GM18868 (cell line): ENCODE data around the gene ZNF792.
"Not testable (repeated sequence)": the region's sequence is repeated elsewhere in the genome, so short reads cannot be mapped to it uniquely, and the experiment has no call there.

Experiments
- ATAC-seq: cut with Tn5 transposase; IDR thresholded peaks from one replicate; pipeline ENCODE4 v1.9.1; 2021; ENCODE audit warnings: mild to moderate bottlenecking, moderate library complexity; ENCODE audit not compliant: unreplicated experiment

Gene ZNF792

DNA sequence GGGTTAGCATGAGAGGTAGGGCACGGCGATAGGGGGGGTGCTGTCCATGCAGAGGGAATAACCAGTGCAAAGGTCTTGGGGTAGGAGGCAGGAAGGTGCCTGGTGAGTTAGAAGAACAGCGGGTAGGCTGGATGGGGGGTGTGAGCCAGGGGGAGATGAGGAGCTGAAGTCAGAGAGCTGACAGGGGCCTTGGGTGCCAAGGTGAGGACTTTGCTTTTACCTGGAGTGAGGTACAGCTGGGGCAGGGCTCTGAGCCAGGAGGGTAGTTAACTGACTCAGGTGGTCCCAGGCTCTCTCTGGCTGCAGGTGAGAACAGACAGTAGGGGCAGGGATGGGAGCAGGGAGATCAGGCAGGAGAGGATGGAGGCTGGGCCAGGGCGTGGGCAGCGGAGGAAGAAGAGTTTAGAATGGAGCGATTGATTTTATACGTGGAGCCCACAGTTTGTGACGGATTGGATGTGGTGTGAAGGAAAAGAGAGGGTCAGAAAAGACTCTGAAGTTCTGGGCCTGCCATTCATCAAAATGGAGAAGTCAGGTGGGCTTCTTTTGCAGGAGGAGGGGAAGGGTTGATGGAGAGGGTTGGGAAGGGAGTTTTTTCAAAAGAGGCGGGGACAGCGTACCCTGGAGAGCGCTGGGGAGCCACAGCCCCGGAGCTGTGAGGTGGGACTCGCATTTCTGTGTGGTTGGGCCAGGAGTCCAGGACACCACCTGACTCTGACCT, 34.9 kb upstream of the ZNF792 start:
- ATAC-seq: no peak

DNA sequence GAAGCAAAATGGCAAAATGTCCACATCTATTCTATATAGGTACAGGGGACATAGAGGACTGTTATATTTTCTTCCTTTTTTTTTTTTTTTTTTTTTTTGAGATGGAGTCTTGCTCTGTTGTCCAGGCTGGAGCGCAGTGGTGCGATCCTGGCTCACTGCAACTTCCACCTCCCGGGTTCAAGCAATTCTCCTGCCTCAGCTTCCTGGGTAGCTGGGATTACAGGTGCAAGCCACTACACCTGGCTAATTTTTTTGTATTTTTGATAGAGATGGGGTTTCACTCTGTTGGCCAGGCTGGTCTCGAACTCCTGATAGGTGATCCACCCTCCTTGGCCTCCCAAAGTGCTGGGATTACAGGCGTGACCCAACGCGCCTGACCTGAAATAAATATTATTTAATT, 34.2 kb upstream of the ZNF792 start:
- not testable (repeated sequence) for ATAC-seq

DNA sequence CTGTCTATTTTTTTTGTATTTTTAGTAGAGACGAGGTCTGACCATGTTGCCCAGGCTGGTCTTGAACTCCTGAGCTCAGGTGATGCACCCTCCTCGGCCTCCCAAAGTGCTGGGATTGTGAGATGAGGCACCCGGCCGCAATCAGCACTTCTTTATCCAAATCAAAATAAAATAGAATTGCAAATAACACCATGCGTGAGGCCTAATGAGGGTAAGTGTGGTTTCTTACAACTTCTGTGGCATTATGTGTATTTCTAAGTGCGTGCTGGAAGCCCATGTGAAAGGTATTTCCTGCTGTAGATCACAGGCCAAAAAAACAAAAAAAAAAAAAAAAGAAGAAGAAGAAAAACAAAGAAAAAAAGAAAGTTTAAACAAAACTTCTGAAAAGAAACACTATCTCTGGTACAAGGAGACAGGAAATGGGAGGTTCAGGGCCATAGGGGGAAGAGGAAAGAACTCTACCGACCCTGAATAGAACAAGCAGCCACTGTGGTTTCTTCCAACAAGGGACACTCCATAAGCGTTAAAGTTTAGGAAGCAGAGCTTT, 33.1 kb upstream of the ZNF792 start:
- no peak for ATAC-seq

DNA sequence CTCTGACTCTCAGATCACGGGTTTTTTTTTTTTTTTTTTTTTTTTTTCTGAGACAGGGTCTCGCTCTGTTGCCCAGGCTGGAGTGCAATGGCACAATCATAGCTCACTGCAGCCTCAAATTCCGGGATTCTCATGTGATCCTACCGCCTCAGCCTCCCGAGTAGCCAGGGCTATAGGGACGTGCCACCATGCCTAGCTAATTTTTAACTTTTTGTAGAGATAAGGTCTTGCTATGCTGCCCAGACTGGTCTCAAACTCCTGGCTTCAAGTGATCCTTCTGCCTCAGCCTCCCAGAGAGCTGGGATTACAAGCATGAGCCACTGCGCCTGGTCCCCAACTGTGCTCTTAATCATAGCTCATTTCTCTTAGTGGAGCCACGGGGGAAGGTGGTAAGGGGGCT, 31.5 kb upstream of the ZNF792 start:
- no peak for ATAC-seq

DNA sequence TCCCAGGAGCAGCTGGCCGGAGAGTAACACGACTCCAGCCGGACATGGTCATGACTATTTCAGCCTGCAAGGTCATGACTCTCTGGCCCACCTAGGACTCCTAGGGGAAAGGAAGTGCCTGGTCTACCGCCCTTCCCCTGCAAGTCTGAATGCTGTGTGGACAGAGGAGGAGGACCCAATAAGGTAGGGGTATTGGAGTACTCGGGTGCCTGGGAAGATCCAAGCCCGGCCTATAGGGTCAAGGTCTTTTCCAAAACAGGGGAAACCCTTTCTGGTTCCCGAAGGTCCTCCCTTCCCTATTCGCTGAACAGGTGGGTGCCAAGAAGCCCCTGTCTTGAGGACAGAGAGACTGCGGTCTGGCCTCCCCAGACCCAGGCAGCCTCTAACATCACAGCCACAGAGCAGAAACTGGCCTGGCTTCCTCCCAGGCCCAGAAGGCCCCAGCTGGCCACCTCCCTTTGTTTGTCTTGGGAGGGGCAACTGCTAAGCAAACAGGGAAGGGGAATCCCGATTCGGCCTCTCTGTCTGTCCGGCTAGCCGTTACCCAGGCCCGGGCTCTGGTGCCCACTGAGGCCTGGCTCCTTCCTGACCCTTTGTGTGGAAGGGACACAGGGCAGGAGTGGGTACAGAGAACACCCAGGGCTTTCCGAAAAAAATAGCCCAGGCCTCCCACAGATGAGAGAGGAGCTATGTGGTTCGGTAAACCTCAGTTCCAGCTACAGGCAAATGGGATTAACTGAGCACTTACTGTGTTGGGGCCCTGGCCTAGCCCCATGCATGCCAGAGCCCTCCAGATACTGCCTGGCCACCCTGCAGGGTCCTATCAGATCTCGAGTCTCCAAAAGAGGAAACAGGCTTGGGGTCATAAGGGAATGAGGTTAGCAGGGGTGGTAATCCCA, 30.9 kb upstream of the ZNF792 start:
- no peak for ATAC-seq

DNA sequence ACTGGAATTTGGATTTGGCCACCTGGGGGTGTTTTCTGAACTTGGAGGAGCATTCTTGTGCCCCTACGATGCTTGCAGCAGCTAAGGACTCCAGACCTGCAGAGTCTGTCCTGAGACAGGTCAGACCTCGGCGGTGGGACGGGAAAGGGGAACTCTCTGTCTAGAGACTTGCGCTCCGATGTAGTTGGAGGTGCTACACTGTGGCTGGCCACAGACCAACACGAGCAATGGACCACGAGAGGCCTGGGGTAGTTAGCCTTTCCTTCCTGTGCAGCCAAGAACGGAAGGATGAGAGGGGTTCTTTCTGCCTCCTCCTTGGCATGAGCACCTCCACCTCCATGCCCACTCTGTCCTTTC, 30.2 kb upstream of the ZNF792 start:
- no peak for ATAC-seq

DNA sequence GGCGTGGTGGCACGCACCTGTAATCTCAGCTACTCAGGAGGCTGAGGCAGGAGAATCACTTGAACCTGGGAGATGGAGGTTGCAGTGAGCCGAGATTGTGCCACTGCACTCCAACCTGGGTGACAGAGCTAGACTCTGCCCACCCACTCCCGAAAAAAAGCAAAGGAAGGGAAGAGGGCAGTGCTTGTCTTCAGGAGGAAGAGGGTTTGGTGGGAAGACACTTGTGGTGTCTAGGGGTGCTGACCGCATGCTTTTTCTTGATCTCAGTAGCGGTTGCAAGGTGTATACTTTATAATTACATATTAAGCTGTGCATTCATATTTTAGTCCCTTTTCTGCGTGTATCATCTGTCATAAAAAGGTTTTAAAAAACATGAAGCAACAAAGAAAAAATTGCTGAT, 28.6 kb upstream of the ZNF792 start:
- ATAC-seq: not testable (repeated sequence)

DNA sequence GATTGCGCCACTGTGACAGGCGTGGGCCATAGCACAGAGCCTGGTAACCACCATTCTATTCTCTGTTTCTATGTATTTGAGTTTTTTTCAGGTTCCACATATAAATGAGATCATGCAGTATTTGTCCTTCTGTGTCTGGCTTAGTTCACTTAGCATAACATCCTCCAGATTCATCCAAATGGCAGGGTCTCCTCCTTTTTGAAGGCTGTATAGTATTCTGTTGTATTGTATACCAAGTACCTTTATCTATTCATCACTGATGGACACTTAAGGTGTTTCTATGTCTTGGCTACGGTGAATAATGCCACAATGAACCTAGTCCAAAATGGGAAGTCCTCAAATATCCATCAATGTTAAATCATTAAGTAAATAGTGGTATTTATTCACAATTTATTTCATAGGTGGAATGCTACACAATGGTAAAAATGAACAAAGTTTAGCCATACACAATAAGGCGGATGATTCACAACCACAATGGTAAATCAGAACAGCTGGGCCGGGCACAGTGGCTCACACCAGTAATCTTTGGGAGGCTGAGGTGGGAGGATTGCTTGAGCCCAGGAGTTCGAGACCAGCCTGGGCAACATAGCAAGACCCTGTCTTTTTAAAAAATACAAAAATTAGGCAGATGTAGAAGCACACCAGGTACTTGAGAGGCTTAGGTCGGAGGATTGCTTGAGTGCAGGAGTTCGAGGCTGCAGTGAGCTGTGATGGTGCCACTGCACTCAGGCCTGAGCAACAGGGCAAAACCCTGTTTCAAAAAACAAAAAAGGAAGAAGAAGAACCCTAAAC, 27.7 kb upstream of the ZNF792 start:
- no peak for ATAC-seq

DNA sequence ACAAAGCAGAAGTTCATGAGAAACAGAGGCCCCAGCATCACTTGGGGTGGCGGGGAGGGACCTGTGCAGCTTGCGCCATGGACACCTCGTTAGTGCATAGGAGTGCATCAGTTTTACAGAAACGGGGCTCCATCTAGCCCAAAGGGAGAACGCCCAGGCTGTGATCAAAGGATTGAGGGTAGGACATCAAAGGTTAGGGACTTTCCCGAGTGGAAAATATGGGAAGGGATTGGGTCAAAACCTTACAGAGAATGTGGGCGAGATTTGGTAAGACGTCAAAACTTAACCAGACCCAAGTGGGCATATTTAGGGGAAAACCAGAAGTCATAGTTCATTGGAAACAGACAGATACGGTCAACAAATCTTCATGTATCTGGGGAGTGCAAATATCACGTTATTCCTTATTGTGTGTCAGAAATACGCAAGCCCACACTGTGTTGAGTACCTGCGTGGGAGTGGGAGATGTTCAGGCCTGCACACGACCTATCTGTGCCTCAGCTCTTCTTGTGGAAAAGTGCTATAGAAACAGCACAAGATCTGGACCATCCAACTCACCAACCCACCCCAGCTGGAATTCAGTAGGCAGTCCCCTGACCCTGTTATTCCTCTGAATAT, 26.7 kb upstream of the ZNF792 start:
- ATAC-seq: no peak

DNA sequence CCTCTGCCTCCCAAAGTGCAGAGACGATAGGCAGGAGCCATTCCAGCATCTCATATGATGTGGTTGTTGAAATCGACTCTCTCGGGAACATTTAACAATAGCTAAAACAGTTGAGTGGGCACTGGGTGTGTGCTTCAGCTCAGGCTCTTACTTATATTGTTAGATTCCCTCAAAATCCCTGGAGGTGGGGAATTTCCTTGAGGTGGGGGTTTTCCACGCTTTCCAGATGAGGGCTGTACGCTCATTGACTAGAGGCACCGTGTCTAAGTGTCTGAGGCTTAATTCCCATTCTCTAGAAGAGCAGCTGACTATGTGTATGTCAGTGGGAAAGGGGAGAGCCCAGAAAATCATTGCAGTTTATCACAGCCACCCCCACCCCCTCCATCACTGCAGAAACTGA, 25.3 kb upstream of the ZNF792 start:
- no peak for ATAC-seq

DNA sequence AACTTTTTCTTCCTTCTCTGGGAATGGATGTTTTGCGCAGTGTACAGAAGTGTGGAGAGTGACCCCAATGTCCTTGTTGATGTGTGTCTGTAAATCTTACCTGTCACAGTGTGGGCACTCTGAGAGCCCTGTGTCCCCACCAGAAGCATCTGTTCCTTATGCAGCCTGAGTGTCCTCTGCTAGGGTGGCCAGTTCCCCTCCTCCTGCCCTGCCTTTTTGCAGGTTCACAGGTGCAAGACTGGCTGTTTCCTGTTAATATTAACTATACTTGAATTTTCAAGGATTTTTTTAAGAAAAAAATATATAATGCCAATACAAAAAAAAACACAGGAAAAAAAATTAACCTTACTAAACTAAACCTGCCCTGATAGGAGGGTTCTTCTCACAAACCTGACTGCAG, 24.1 kb upstream of the ZNF792 start:
- ATAC-seq: no peak

DNA sequence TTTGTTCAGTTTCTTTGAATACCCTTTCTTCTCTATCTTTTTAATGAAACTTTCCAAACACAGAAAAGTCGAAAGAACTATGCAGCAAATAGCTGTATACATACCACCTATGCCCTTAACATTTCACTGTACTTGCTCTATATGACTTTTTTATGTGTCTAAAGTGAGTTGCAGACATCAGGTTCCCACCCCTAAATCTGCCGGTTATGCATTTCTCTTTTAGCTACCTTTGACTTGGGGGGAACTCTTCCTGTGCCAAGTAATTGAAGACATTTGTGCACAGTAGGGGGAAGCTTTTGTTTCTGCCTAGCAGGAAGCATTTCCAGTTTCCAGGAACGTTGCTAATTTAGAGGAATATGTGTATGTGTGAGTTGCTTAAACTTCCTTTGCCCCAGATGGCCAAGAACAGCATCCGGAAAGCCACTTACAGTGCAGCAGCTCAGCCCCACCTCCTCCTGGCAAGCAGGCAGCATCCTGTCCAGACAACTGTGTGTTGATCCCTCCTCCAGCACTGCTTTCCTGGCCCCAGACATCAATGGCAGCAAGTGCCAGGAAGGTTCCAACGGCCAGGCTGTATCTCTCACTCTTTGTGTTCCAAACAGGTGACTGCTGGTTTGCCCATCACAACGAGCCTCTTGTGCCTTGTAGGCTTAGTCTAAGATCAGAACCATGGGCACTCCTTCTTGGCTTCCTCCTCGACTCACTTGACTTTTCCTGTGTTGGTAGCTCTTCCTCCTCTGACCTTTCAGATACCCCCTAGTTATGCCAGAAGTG, 21.4 kb upstream of the ZNF792 start:
- ATAC-seq: no peak

DNA sequence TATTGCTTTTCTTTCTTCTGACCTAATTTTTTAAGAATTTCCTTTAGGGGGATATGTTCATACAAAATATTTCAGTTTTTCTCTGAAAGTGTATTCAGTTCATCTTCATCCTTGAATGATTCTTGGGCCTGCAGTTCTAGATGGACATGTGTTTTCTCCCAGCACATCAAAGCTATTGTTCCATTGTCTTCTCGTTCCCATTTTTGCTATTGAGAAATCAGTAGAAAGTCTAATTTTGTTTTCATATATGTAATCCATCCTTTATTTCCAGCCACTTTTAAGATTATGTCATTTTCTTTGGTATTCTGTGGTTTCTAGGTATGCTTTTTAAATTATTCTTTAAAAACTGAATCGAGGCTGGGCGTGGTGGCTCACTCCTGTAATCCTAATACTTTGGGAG, 20.3 kb upstream of the ZNF792 start:
- no peak for ATAC-seq

DNA sequence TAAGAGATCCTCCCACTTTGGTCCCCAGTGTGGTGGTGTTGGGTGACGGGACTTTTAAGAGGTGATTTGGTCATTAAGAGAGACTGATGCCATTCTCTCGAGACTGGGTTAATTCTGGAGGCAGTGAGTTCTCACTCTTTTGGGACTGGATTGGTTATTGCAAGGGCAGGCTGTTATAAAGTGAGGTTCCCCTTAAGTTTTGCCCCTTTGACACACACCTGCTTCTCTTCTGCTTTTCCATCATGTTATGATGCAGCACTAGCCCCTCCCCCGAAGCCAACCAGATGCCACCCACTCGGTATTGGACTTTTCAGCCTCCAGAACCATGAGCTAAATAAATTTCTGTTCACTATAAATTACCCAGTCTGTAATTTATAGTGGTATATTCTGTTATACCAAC, 19.8 kb upstream of the ZNF792 start:
- no peak for ATAC-seq

DNA sequence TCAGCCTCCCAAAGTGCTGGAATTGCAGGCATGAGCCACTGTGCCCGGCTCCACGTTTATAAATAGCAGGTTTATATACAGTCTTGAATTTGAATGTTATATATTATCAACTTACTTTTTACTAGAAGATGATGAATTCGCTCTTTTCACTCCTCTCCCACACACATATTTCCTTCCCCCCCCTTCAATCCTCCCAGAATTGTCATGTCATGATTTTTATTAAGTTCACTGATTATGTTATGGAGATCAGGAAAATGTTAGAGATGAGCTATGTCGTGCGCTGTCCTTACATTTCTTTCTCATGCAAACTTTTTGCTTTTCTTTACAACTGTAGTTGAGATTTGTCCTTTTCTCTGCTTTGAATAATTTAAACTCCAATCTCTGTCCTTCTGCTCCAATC, 18.2 kb upstream of the ZNF792 start:
- no peak for ATAC-seq

DNA sequence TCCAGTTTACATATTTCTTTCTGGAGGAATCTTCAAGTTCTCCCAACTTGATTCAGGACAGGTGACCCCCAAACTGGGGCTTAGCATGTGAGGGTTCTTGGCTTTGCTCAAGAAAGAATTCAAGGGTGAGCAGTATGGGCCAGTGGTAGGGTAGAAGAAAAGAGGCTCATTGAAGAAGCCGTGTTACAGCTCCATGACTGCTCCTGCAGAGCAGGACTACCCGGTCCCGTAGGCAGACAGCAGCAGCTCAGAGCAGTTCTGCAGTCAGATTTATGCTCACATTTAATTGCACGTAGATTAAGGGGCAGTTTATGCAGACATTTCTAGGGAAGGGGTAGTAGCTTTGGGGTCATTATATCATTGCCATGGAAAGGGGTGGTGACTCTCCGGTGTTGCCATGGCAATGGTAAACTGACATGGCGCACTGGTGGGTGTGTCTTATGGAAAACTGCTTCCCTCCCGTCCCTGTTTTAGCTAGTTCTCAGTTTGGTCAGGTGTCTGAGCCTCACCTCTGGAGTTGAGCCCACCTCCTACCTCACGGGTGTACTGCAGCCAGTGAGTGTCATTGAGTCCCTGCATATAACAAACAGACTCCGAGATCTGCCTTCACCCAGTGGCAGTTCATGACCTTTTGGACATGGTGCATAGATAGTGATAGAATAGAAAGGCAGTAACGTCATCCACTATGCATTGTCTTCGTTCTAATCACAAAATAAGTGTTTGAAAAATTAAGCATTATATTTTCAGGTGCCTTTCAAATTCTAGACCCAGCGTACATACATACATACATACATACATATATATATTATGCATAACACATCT, 16.0 kb upstream of the ZNF792 start:
- no peak for ATAC-seq

DNA sequence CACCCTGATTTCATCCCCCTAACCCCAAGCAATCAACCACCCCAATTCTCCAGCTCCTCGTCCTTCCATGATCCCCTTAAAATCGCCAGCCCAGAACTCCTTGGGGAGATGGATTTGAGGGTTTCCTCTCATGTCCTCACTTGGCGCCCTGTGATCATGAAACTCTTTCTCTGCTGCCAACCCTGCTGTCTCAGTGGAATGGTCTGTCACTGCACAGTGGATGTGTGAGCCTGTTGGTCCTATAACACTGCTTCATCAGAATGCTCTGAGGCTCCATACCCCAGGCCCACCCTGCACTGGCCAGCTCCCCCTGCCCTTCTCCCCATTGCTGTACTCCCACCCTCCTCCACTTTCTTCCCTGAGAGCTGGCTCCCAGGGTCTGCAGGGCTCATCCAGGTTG, 12.6 kb upstream of the ZNF792 start:
- ATAC-seq: no peak

DNA sequence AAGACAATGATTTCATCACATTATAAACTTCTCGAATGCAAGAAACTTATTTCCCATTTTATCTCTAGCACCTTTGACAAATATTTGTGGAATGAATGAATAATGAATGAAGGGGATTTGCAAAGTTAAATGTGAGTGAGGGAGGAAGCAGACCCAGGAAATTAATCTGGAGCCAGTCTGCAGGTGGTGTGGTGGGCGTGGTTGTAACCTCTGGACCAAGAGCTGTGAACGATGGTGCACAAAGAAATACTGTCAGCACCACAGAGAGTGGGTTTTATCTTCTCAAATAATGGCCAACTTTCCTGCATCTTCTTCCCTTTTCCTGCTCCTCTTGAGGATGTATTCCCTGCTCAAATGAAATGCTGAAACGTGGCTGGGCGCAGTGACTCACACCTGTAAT, 11.0 kb upstream of the ZNF792 start:
- ATAC-seq: no peak

DNA sequence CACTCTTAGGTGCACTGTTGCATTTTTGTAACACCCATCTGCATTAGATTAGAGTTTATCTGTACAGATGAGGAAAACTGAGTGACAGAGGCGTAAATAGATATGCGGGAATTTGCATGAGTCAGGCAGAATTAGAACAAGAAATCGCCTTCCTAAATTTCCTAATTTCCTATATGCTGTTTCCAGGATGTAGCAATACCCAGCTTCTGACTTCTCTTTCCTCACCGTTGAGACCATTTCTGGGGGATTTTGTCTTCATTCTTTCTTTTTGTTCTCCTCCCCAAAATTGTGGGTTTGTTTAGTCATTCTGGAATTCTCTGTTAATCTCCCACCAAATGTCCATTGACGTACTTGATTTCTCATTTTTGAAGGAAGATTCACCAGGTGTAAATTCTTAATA, 10.6 kb upstream of the ZNF792 start:
- ATAC-seq: no peak
